Hepatocyte (in vitro differentiated cells): Measurements from ENCODE around the gene SGCD. TPM values are rescaled to one million over a fixed set of nuclear protein-coding genes. Genes with fewer than 3 reads are reported as not detected.

Experiments
- DNase-seq: peaks from one replicate; pipeline ENCODE4 v3.0.0-alpha.2; 2016; ENCODE audit warnings: low spot score
- H2AFZ ChIP-seq: fragments of 200-600 bp; sonication (generic); 2 replicates; pipeline ENCODE4 v1.6.0; 2016; ENCODE audit warnings: antibody characterized with exemption, mild to moderate bottlenecking
- H3K27ac ChIP-seq: fragments of 200-600 bp; sonication (generic); 2 replicates; pipeline ENCODE4 v1.5.1; 2016; ENCODE audit warnings: mild to moderate bottlenecking
- H3K27me3 ChIP-seq: fragments of 200-600 bp; sonication (generic); 2 replicates; pipeline ENCODE4 v1.6.1; 2016
- H3K36me3 ChIP-seq: fragments of 200-600 bp; sonication (generic); replicated peaks from 2 replicates; pipeline ENCODE4 v1.5.1; 2016; ENCODE audit warnings: low read depth; ENCODE audit not compliant: insufficient read depth
- H3K4me1 ChIP-seq: fragments of 200-600 bp; sonication (generic); 2 replicates; pipeline ENCODE4 v1.5.1; 2016; ENCODE audit warnings: mild to moderate bottlenecking, moderate library complexity; ENCODE audit not compliant: insufficient read depth
- H3K4me2 ChIP-seq: fragments of 200-600 bp; sonication (generic); 2 replicates; pipeline ENCODE4 v1.6.0; 2016
- H3K4me3 ChIP-seq: fragments of 200-600 bp; sonication (generic); 2 replicates; pipeline ENCODE4 v1.5.1; 2016; ENCODE audit warnings: mild to moderate bottlenecking
- H3K79me2 ChIP-seq: fragments of 200-600 bp; sonication (generic); 2 replicates; pipeline ENCODE4 v1.6.0; 2017; ENCODE audit warnings: mild to moderate bottlenecking
- H3K9me2 ChIP-seq: fragments of 200-600 bp; sonication (generic); replicated peaks from 2 replicates; pipeline ENCODE4 v1.6.0; 2017; ENCODE audit warnings: mild to moderate bottlenecking; ENCODE audit not compliant: insufficient read depth
- H3K9me3 ChIP-seq: fragments of 200-600 bp; sonication (generic); 2 replicates; pipeline ENCODE4 v1.5.1; 2016; ENCODE audit warnings: low read depth, mild to moderate bottlenecking
- H4K20me1 ChIP-seq: fragments of 200-600 bp; sonication (generic); 2 replicates; pipeline ENCODE4 v1.6.0; 2016; ENCODE audit warnings: mild to moderate bottlenecking; ENCODE audit not compliant: insufficient read depth, poor library complexity, severe bottlenecking
- EZH2 ChIP-seq: fragments of 200-600 bp; sonication (generic); IDR thresholded peaks from 2 replicates; pipeline ENCODE4 v1.6.1; 2016; ENCODE audit warnings: antibody characterized with exemption, mild to moderate bottlenecking, borderline replicate concordance
- EZH2phosphoT487 ChIP-seq: fragments of 200-600 bp; sonication (generic); IDR thresholded peaks from one replicate; pipeline ENCODE4 v1.6.1; 2018; ENCODE audit warnings: antibody characterized with exemption, mild to moderate bottlenecking, low read depth, moderate library complexity; ENCODE audit not compliant: unreplicated experiment, severe bottlenecking
- WGBS: methylation state at CpG from one replicate; pipeline ENCODE4 v1.1.6; 2016; ENCODE audit warnings: low lambda C conversion rate; ENCODE audit errors: missing lambda C conversion rate; 5-methylcytosine and 5-hydroxymethylcytosine counted together
- polyA plus RNA-seq: library from polyadenylated mRNA; unstranded; fragments of >200 nt; fragmentation: Nextera tagmentation; extraction: Ambion mirVana; gene quantifications from 2 replicates; pipeline ENCODE4 v1.2.1, GENCODE V29; 2016
- total RNA-seq: library from RNA; depleted of rRNA; stranded (reverse); fragments of >200 nt; gene quantifications from 2 replicates; pipeline ENCODE4 v1.2.3, GENCODE V29; 2014
- TF ChIP-seq, protein P1 (sequence below): fragments of 200-600 bp; sonication (generic); IDR thresholded peaks from 2 replicates; pipeline ENCODE4 v1.5.1; 2016; ENCODE audit warnings: antibody characterized with exemption, mild to moderate bottlenecking; ENCODE audit not compliant: poor library complexity

SGCD gene
- total and polyA plus RNA-seq, 2 experiments from 2014 or later: 3.8 to 8.8 TPM

DNA sequence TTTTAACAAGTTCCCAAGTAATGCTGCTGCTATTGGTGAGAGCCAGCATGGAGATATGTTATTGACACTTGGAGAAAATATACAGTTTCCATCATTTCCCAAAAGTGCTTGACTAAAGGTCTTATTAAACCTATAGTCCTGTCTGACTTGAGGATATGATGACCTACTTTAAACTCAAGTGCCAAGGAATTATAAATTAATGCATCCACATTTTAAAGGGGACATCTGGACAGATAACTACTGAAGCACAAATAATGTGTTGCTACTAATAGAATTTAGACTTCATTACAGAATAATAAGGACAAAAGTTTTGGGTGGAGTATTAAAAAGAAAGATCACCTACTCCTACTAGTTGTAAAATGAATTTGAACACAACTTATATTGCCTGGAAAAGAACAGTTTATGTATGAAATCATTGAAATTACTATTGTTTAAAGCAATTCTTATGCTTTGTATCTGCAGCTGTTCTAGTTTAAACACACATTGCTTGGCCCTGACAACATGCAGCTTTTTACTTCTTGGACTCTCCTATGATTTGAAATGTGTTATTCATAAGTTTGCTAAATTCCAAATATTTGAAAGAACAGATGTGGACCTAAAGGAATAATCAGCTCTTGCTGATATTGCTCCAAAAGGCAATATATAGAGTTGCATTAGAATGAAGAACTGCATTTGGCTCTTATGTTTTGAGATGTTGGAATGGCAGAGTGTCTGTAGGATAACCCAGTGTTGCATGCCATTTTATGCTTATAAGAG lies 73.4 kb downstream of the SGCD start:
- H2AFZ ChIP-seq: no peak overlapping the region
- no peak overlapping the region for H3K4me2 ChIP-seq
- H3K9me3 ChIP-seq: no peaks in the 10 kb centered on the region
- TF ChIP-seq EZH2: no peak
- TF ChIP-seq, protein P1, sequence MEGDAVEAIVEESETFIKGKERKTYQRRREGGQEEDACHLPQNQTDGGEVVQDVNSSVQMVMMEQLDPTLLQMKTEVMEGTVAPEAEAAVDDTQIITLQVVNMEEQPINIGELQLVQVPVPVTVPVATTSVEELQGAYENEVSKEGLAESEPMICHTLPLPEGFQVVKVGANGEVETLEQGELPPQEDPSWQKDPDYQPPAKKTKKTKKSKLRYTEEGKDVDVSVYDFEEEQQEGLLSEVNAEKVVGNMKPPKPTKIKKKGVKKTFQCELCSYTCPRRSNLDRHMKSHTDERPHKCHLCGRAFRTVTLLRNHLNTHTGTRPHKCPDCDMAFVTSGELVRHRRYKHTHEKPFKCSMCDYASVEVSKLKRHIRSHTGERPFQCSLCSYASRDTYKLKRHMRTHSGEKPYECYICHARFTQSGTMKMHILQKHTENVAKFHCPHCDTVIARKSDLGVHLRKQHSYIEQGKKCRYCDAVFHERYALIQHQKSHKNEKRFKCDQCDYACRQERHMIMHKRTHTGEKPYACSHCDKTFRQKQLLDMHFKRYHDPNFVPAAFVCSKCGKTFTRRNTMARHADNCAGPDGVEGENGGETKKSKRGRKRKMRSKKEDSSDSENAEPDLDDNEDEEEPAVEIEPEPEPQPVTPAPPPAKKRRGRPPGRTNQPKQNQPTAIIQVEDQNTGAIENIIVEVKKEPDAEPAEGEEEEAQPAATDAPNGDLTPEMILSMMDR: no peak
- no peak for TF ChIP-seq EZH2phosphoT487
- no peaks in the 10 kb centered on the region for H3K27me3 ChIP-seq
- H4K20me1 ChIP-seq: no peaks in the 10 kb centered on the region
- no peaks in the 10 kb centered on the region for H3K36me3 ChIP-seq
- H3K9me2 ChIP-seq: no peaks in the 10 kb centered on the region
- no peak overlapping the region for H3K27ac ChIP-seq
- H3K79me2 ChIP-seq: no peaks in the 10 kb centered on the region
- H3K4me3 ChIP-seq: no peak overlapping the region
- no peak for DNase-seq
- peaks cover 4% of the 10 kb centered on the region for H3K4me1 ChIP-seq

DNA sequence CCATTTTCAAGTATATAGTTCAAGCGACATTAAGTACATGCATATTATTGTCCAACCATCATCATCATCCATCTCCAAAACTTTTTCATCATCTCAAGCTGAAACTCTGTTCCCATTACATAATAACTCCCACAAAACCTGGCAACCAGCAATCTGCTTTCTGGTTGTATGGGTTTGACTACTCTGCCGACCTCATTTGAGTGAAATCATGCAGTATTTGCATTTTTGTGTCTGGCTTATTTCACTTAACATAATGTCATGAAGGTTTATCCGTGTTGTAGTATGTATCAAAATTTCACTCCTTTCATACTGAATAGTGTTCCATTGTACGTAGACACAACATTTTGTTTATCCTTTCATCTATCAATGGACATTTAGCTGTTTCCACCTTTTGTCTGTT lies 74.8 kb downstream of the SGCD start:
- H3K36me3 ChIP-seq: no peaks in the 10 kb centered on the region
- 85% methylated on average over 4 of the region's 4 CpGs for WGBS
- no peak overlapping the region for H3K4me2 ChIP-seq
- TF ChIP-seq, protein P1: no peak
- no peak for TF ChIP-seq EZH2phosphoT487
- TF ChIP-seq EZH2: no peak
- no peak overlapping the region for H3K27ac ChIP-seq
- H2AFZ ChIP-seq: no peak overlapping the region
- H3K4me1 ChIP-seq: no peaks in the 10 kb centered on the region
- H3K27me3 ChIP-seq: no peaks in the 10 kb centered on the region
- H3K79me2 ChIP-seq: no peaks in the 10 kb centered on the region
- no peak for DNase-seq
- H3K4me3 ChIP-seq: no peak overlapping the region
- no peaks in the 10 kb centered on the region for H3K9me2 ChIP-seq
- H3K9me3 ChIP-seq: no peaks in the 10 kb centered on the region
- H4K20me1 ChIP-seq: no peaks in the 10 kb centered on the region

DNA sequence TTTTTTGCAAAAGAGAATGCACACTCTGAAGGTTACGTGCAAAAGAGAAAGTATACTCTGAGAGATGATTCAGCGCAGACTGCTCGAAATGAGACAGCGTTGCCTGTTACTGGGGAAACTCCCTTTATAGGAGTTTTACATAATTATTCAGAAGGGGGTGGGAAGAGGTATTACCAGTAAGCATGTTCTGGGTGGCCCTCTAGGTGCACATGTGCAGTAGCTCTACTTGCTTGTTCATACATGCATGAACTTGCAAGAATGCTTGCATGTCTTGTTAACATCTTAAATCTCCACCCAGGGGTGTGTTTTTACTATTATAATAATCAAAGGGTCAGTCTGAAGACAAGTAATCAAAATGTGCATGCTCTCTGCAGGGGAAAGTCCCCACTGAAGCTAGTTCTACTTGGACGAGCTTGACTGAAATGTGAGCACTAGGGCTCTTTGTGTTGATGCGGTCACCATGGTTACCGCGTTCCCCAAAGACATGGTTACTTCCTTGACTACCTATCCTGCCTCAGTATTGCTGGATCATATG lies 75.5 kb downstream of the SGCD start:
- H3K27ac ChIP-seq: no peak overlapping the region
- no peaks in the 10 kb centered on the region for H3K27me3 ChIP-seq
- H3K9me3 ChIP-seq: no peaks in the 10 kb centered on the region
- H3K4me1 ChIP-seq: no peaks in the 10 kb centered on the region
- H3K4me3 ChIP-seq: no peak overlapping the region
- TF ChIP-seq EZH2: no peak
- TF ChIP-seq EZH2phosphoT487: no peak
- TF ChIP-seq, protein P1: no peak
- H3K79me2 ChIP-seq: no peaks in the 10 kb centered on the region
- no peak overlapping the region for H2AFZ ChIP-seq
- WGBS: 79% methylated on average over 8 of the region's 8 CpGs
- H3K36me3 ChIP-seq: no peaks in the 10 kb centered on the region
- no peak overlapping the region for H3K4me2 ChIP-seq
- H3K9me2 ChIP-seq: no peaks in the 10 kb centered on the region
- no peaks in the 10 kb centered on the region for H4K20me1 ChIP-seq
- DNase-seq: no peak
